Spleen (tissue), 11 donors: ENCODE results near the gene HIP1. TPM values are rescaled to one million over a fixed set of nuclear protein-coding genes. Genes with fewer than 3 reads are reported as not detected.
A peak's percentile ranks its signal among the peaks of the same experiment; 100 is the strongest.

Experiments used
- DNase-seq: peaks from one replicate; pipeline ENCODE4 v3.0.0-alpha.2; 2020
- H3K27ac ChIP-seq, 8 donors: fragments of 200-600 bp; sonication (generic) in 7 of 8; 1 replicate in 4 of 8; 2 replicates in 4 of 8; pipeline versions ENCODE4 v1.5.0 to v1.8.0; 2016 to 2021; ENCODE audit warnings: inconsistent platforms in 4 of 8, mild to moderate bottlenecking in 4 of 8, moderate library complexity in 1 of 8
- H3K27me3 ChIP-seq, 7 donors: fragments of 200-600 bp; sonication (generic) in 6 of 7; replicated peaks in 1 of 7; 1 replicate in 4 of 7; 2 replicates in 3 of 7; pipeline versions ENCODE4 v1.5.0 to v1.8.0; 2016 to 2021; ENCODE audit warnings: inconsistent platforms in 3 of 7, mild to moderate bottlenecking in 1 of 7
- H3K36me3 ChIP-seq, 6 donors: fragments of 200-600 bp; sonication (generic) in 5 of 6; 1 replicate in 4 of 6; 2 replicates in 2 of 6; pipeline versions ENCODE4 v1.5.0 to v1.8.0; 2016 to 2021; ENCODE audit warnings: inconsistent platforms in 2 of 6
- H3K4me1 ChIP-seq, 6 donors: fragments of 200-600 bp; sonication (generic) in 5 of 6; 1 replicate in 3 of 6; 2 replicates in 3 of 6; pipeline versions ENCODE4 v1.5.0 to v1.8.0; 2016 to 2021; ENCODE audit warnings: inconsistent platforms in 3 of 6
- H3K4me3 ChIP-seq, 8 donors: fragments of 200-600 bp; sonication (generic) in 7 of 8; 1 replicate in 4 of 8; 2 replicates in 4 of 8; pipeline versions ENCODE4 v1.5.0 to v1.8.0; 2016 to 2021; ENCODE audit warnings: inconsistent platforms in 4 of 8, mild to moderate bottlenecking in 4 of 8, moderate library complexity in 2 of 8
- H3K9me3 ChIP-seq, 8 donors: fragments of 200-600 bp; sonication (generic) in 7 of 8; 1 replicate in 4 of 8; 2 replicates in 4 of 8; pipeline versions ENCODE4 v1.5.0 to v1.8.0; 2016 to 2021; ENCODE audit warnings: inconsistent platforms in 4 of 8
- CTCF ChIP-seq, 11 experiments: fragments of 200-600 bp in 7 of 11; fragments of 450-650 bp in 4 of 11; sonication (generic) in 4 of 11; IDR thresholded peaks in 8 of 11; conservative IDR thresholded peaks in 3 of 11; 1 replicate in 7 of 11; 2 replicates in 4 of 11; pipeline versions ENCODE4 v1.4.0 to v1.8.0; 2016 to 2021; ENCODE audit warnings: antibody characterized with exemption in 11 of 11, inconsistent platforms in 4 of 11, mild to moderate bottlenecking in 1 of 11
- POLR2A ChIP-seq, 3 donors: fragments of 450-650 bp; IDR thresholded peaks; one replicate each; pipeline ENCODE4 v1.5.1; 2017; ENCODE audit warnings: antibody characterized with exemption in 3 of 3, mild to moderate bottlenecking in 1 of 3
- POLR2AphosphoS5 ChIP-seq, 3 donors: sonication (generic); formaldehyde crosslinking; IDR thresholded peaks; one replicate each; pipeline ENCODE4 v1.5.1; 2017; ENCODE audit warnings: antibody characterized with exemption in 3 of 3
- WGBS, 5 donors: extraction: QIAGEN DNeasy Blood & Tissue Kit in 3 of 5; methylation state at CpG; one replicate each; pipeline versions ENCODE4 v1.1.5 to v1.1.7; 2013 to 2018; 5-methylcytosine and 5-hydroxymethylcytosine counted together
- intact Hi-C: fragments of 100-400 bp; cut with DNase I; formaldehyde crosslinking; loops from one replicate; pipeline ENCODE4 v1.15.0; 2023; ENCODE audit warnings: low total_unique reads
- polyA plus RNA-seq, 3 donors: library from polyadenylated mRNA; stranded (reverse); fragments of 200-250 nt; gene quantifications; one replicate each; pipeline ENCODE4 v1.2.1, GENCODE V29; 2013
- total RNA-seq, 7 donors: library from RNA; depleted of rRNA in 3 of 7; stranded (reverse); fragments of >200 nt in 3 of 7; fragmentation: NEBNext Ultra II Directional in 4 of 7; extraction: Animal tissue kit (Norgen Biotek cat#: 25700) in 4 of 7; gene quantifications; one replicate each; pipeline versions ENCODE4 v1.1.0 to v1.2.1, GENCODE V29; 2016 to 2021
- donor health status: healthy with polysubstance abuse.
- donor health status: DM: no; HTN: no; CAD: no; lungs with moderate emphysema.
- donor health status: DM: no; HTN: no; CAD: no.
- donor health status: Bipolar disorder and iron deficiency.
- donor health status: healthy.
- donor health status: DM: no; HTN: no; CAD: no.
- donor health status: DM: yes; HTN: yes; CAD: no.

The HIP1 gene
- total and polyA plus RNA-seq, 10 donors, result 3.4 to 52.6 (median 35.1) TPM

- H3K27ac ChIP-seq, result peak overlapping the region in 4 of 8 donors; percentile 64 to 75 (median 68)
These were observed 75.3 kb downstream of the HIP1 start for GRCh38 chr7:75663302-75663907.

GRCh38 chr7:75662579-75663301, 76.0 kb downstream of the HIP1 start:
- peak overlapping the region in 5 of 8 donors; percentile 26 to 75 (median 65) for H3K27ac ChIP-seq
- peak; percentile 83 for DNase-seq
- no peak for TF ChIP-seq CTCF (IDR thresholded peaks at IDR 0.05 in 8 of 11, conservative IDR thresholded peaks at IDR 0.05 in 3 of 11)
- TF ChIP-seq POLR2A (IDR thresholded peaks at IDR 0.05), result no peak
- TF ChIP-seq POLR2AphosphoS5 (IDR thresholded peaks at IDR 0.05), result peak in 1 of 3 donors; percentile 25
- no peaks in the 10 kb centered on the region for H3K9me3 ChIP-seq
- no peaks in the 10 kb centered on the region for H3K27me3 ChIP-seq
- H3K36me3 ChIP-seq, result no peaks in the 10 kb centered on the region
- H3K4me1 ChIP-seq, result peaks cover 0 to 38% (median 9%) of the 10 kb centered on the region in 6 donors
- WGBS, 5 donors, result 60 to 70% (median 61%) methylated on average over 12 of the region's 12 CpGs
- intact Hi-C loops, result loop anchor here (10.0 kb wide), 1 partner anchor 72 kb away; the partner anchor contains the start of gene HIP1
- H3K4me3 ChIP-seq, result peak overlapping the region in 2 of 8 donors; percentile 5 to 21

More at GRCh38 chr7:75663302-75663907, 75.3 kb downstream of the HIP1 start:
- Histone ChIP-seq H3K9me3 (no peaks in the 10 kb centered on the region), H3K4me3 (peak overlapping the region in 1 of 8 donors; percentile 21), H3K4me1 (peaks cover 0 to 38% (median 9%) of the 10 kb centered on the region in 6 donors), H3K27me3 (no peaks in the 10 kb centered on the region), H3K36me3 (no peaks in the 10 kb centered on the region)
- intact Hi-C loops, result loop anchor here (10.0 kb wide), 1 partner anchor 71 kb away; the partner anchor contains the start of gene HIP1
- 55 to 83% (median 75%) methylated on average over 8 of the region's 8 CpGs for WGBS, 5 donors
- TF ChIP-seq POLR2A (IDR thresholded peaks at IDR 0.05) (no peak), CTCF (IDR thresholded peaks at IDR 0.05 in 8 of 11, conservative IDR thresholded peaks at IDR 0.05 in 3 of 11) (no peak), POLR2AphosphoS5 (IDR thresholded peaks at IDR 0.05) (no peak)
- peak; percentile 52 for DNase-seq

- no peak overlapping the region for H3K27ac ChIP-seq
- intact Hi-C loops, result loop anchor here (10.0 kb wide), 1 partner anchor 74 kb away; the partner anchor contains the start of gene HIP1
- no peaks in the 10 kb centered on the region for H3K36me3 ChIP-seq
- H3K4me1 ChIP-seq, result peaks cover 0 to 40% (median 9%) of the 10 kb centered on the region in 6 donors
- TF ChIP-seq CTCF (IDR thresholded peaks at IDR 0.05 in 8 of 11, conservative IDR thresholded peaks at IDR 0.05 in 3 of 11), result no peak
- no peak for TF ChIP-seq POLR2A (IDR thresholded peaks at IDR 0.05)
- TF ChIP-seq POLR2AphosphoS5 (IDR thresholded peaks at IDR 0.05), result no peak
- H3K9me3 ChIP-seq, result no peaks in the 10 kb centered on the region
- 91 to 94% (median 93%) methylated on average over 13 of the region's 13 CpGs for WGBS, 5 donors
- H3K27me3 ChIP-seq, result no peaks in the 10 kb centered on the region
- no peak overlapping the region for H3K4me3 ChIP-seq
- peak; percentile 28 for DNase-seq
These were observed 78.0 kb downstream of the HIP1 start for GRCh38 chr7:75660566-75661215.
